Panc1 (cell line): ENCODE results near the gene PMAIP1. TPM values are rescaled to one million over a fixed set of nuclear protein-coding genes. Genes with fewer than 3 reads are reported as not detected.

Experiments
- ATAC-seq: fragments of 200-7000 bp; cut with Tn5 transposase; 2 replicates; pipeline ENCODE4 v1.9.1; 2020; ENCODE audit warnings: mild to moderate bottlenecking, moderate library complexity
- BruUV-seq: library from RNA; stranded (reverse); fragments of 400-500 nt; replicated peaks from 2 replicates; lab custom pipeline; 2021; lab: Mats Ljungman, UMichigan
- CTCF ChIA-PET: fragments of 300-600 bp; sonication (Branson Sonifier 250); formaldehyde crosslinking; loops from one replicate; lab custom pipeline; 2022; ENCODE audit warnings: antibody characterized with exemption; lab: Charles Lee
- POLR2A ChIA-PET: fragments of 300-600 bp; sonication (Branson Sonifier 250); formaldehyde crosslinking; loops from one replicate; lab custom pipeline; 2022; ENCODE audit warnings: antibody characterized with exemption; lab: Charles Lee
- DNase-seq: peaks from one replicate; pipeline ENCODE4 v3.0.0-alpha.2; 2010; ENCODE audit warnings: low read depth, low spot score
- H3K27ac ChIP-seq: 2 replicates; pipeline ENCODE4 v1.5.1; 2011; ENCODE audit warnings: mild to moderate bottlenecking, low read length, inconsistent platforms
- H3K27me3 ChIP-seq: fragments of 200-500 bp; sonication (Bioruptor generic); 2 replicates; pipeline ENCODE4 v1.6.0; 2014; ENCODE audit warnings: low read length, inconsistent platforms; ENCODE audit not compliant: control insufficient read depth, insufficient read depth
- H3K36me3 ChIP-seq: fragments of 200-500 bp; sonication (Bioruptor generic); 2 replicates; pipeline ENCODE4 v1.5.1; 2014; ENCODE audit warnings: inconsistent platforms, mild to moderate bottlenecking, low read length, moderate library complexity; ENCODE audit not compliant: control insufficient read depth, insufficient read depth
- H3K4me1 ChIP-seq: 2 replicates; pipeline ENCODE4 v1.5.1; 2011; ENCODE audit warnings: inconsistent platforms, mild to moderate bottlenecking, low read length, moderate library complexity; ENCODE audit not compliant: control insufficient read depth, insufficient read depth
- H3K4me3 ChIP-seq, 2 experiments: 2 replicates each; pipeline ENCODE4 v1.5.1; 2011 to 2012; ENCODE audit warnings: low read depth in 2 of 2, low read length in 2 of 2, mild to moderate bottlenecking in 2 of 2, inconsistent platforms in 1 of 2, moderate library complexity in 1 of 2
- H3K9me3 ChIP-seq: fragments of 200-500 bp; sonication (Bioruptor generic); 2 replicates; pipeline ENCODE4 v1.5.1; 2014; ENCODE audit warnings: low read depth, mild to moderate bottlenecking, inconsistent platforms, low read length, moderate library complexity; ENCODE audit not compliant: control insufficient read depth, insufficient read depth
- CTCF ChIP-seq: fragments of 450-650 bp; IDR thresholded peaks from 2 replicates; pipeline ENCODE4 v1.5.1; 2017; ENCODE audit warnings: mild to moderate bottlenecking
- REST ChIP-seq, 2 experiments: IDR thresholded peaks; 2 replicates each; pipeline ENCODE4 v1.6.1; 2011 to 2012; ENCODE audit warnings: low read depth in 2 of 2, control low read depth in 1 of 2, low read length in 1 of 2, mild to moderate bottlenecking in 1 of 2, moderate library complexity in 1 of 2; ENCODE audit not compliant: insufficient read depth in 1 of 2
- SIN3A ChIP-seq: IDR thresholded peaks from 2 replicates; pipeline ENCODE4 v1.6.1; 2012; ENCODE audit warnings: low read depth, mild to moderate bottlenecking, low read length, moderate library complexity, borderline replicate concordance; ENCODE audit not compliant: insufficient read depth
- TCF7L2 ChIP-seq: IDR thresholded peaks from 2 replicates; pipeline ENCODE4 v1.6.1; 2011; ENCODE audit warnings: mild to moderate bottlenecking, low read depth, low read length, inconsistent platforms
- in situ Hi-C: cut with HindIII; loops from 2 replicates; pipeline ENCODE4 v1.10.0; 2016; ENCODE audit warnings: low sequenced_read_pairs, low pct_unique_long_range_greater_than_20kb
- intact Hi-C: fragments of 100-400 bp; cut with micrococcal nuclease; formaldehyde crosslinking; loops from one replicate; pipeline ENCODE4 v1.10.0; 2022; ENCODE audit not compliant: unreplicated experiment
- total RNA-seq: library from RNA; stranded (reverse); gene quantifications from one replicate; pipeline ENCODE4 v1.2.1, GENCODE V29; 2021; ENCODE audit not compliant: unreplicated experiment

PMAIP1 gene
- total RNA-seq, 1 experiment from 2014 or later: 7.7 TPM

GRCh38 chr18:59950215-59950944 is 50.6 kb downstream of the PMAIP1 start:
- CTCF ChIA-PET: no interaction called here
- Histone ChIP-seq H3K27ac (no peak overlapping the region), H3K9me3 (no peaks in the 10 kb centered on the region), H3K36me3 (no peaks in the 10 kb centered on the region), H3K27me3 (no peaks in the 10 kb centered on the region), H3K4me1 (no peaks in the 10 kb centered on the region), H3K4me3 (no peak overlapping the region)
- ATAC-seq: no peak
- TF ChIP-seq CTCF (no peak), REST (IDR thresholded peaks at IDR 0.05; ENCODE audit: insufficient read depth in 1 of 2, low read depth in 2 of 2, low read length in 1 of 2) (no peak), SIN3A (no peak), TCF7L2 (no peak)
- DNase-seq: no peak
- in situ Hi-C loops: no loop called here
- no TSS peak for BruUV-seq
- POLR2A ChIA-PET: no interaction called here
- intact Hi-C loops: loop anchor here (10.0 kb wide), 1 partner anchor 116 kb away; no protein-coding TSS in a partner anchor

- ChIA-PET CTCF (no interaction called here), POLR2A (no interaction called here)
- H3K27ac ChIP-seq: no peak overlapping the region
- TF ChIP-seq REST (IDR thresholded peaks at IDR 0.05; ENCODE audit: insufficient read depth in 1 of 2, low read depth in 2 of 2, low read length in 1 of 2) (no peak), SIN3A (no peak)
- no TSS peak for BruUV-seq
- no peak overlapping the region for H3K4me3 ChIP-seq
- no peaks in the 10 kb centered on the region for H3K9me3 ChIP-seq
- no peaks in the 10 kb centered on the region for H3K36me3 ChIP-seq
- intact Hi-C loops: loop anchor here (10.0 kb wide), 1 partner anchor 117 kb away; no protein-coding TSS in a partner anchor
- no peak for DNase-seq
- no peaks in the 10 kb centered on the region for H3K4me1 ChIP-seq
- in situ Hi-C loops: no loop called here
- no peaks in the 10 kb centered on the region for H3K27me3 ChIP-seq
- ATAC-seq: no peak
Observed at GRCh38 chr18:59951591-59951990, 51.8 kb downstream of the PMAIP1 start.
